HG03457 (cell line): ENCODE data around the gene EXOG.

Experiments
- ATAC-seq: cut with Tn5 transposase; IDR thresholded peaks from one replicate; pipeline ENCODE4 v1.9.1; 2021; ENCODE audit warnings: moderate number of reproducible peaks; ENCODE audit not compliant: unreplicated experiment

Gene EXOG

GRCh38 chr3:38496131-38496910, at the start of gene EXOG:
Gene EXOG, plus strand, starts transcription at chr3:38496340. Its CDS starts 28 bp downstream, at chr3:38496368.
- peak; percentile 81 for ATAC-seq

GRCh38 chr3:38446812-38447211, 49.3 kb upstream of the EXOG start:
- ATAC-seq, result no peak

GRCh38 chr3:38450853-38451252, 45.3 kb upstream of the EXOG start:
- ATAC-seq, result no peak

- ATAC-seq, result no peak
Measured at GRCh38 chr3:38453075-38453912, 42.8 kb upstream of the EXOG start, which contains the start of gene ACVR2B. Gene ACVR2B, plus strand, starts transcription at chr3:38453890. Its CDS starts 433 bp downstream, at chr3:38454323.

GRCh38 chr3:38453913-38454177, 42.3 kb upstream of the EXOG start:
- ATAC-seq, result no peak

- no peak for ATAC-seq
Measured at GRCh38 chr3:38454178-38454883, 41.8 kb upstream of the EXOG start.

GRCh38 chr3:38454884-38455638, 41.1 kb upstream of the EXOG start:
- ATAC-seq, result no peak

- no peak for ATAC-seq
Measured at GRCh38 chr3:38455639-38456430, 40.3 kb upstream of the EXOG start.

GRCh38 chr3:38457111-38458003, 38.8 kb upstream of the EXOG start:
- no peak for ATAC-seq

GRCh38 chr3:38458796-38459498, 37.2 kb upstream of the EXOG start:
- ATAC-seq, result no peak

GRCh38 chr3:38459499-38460048, 36.6 kb upstream of the EXOG start:
- ATAC-seq, result no peak

GRCh38 chr3:38460377-38461270, 35.5 kb upstream of the EXOG start:
- ATAC-seq, result no peak

GRCh38 chr3:38465588-38466154, 30.5 kb upstream of the EXOG start:
- no peak for ATAC-seq

GRCh38 chr3:38468765-38469164, 27.4 kb upstream of the EXOG start:
- no peak for ATAC-seq

GRCh38 chr3:38469852-38470251, 26.3 kb upstream of the EXOG start:
- ATAC-seq, result no peak

GRCh38 chr3:38471260-38471857, 24.8 kb upstream of the EXOG start:
- no peak for ATAC-seq
